ENCODE measurements around the gene SRRM1.
"Not testable (repeated sequence)": the region's sequence is repeated elsewhere in the genome, so short reads cannot be mapped to it uniquely, and the experiment has no call there.

SRRM1 gene

GRCh38 chr1:24648919-24649318, 5.8 kb downstream of the SRRM1 start:
- DNase-seq: no peak

DNA sequence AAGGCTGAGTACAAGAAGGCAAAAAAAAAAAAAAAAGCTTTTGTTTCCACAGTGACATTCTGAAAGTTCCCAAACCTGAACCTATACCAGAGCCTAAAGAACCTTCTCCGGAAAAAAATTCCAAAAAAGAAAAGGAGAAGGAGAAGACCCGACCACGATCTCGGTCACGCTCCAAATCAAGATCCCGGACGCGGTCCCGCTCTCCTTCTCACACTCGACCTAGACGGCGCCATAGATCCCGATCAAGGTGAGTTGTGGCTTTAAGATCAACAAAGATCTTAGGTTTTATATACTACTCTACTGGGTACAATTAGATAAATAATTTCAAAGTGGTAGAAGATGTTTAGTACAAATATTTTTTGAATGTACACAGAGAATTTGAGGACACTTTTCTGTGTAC, 9.3 kb downstream of the SRRM1 start:
- no peak for DNase-seq

DNA sequence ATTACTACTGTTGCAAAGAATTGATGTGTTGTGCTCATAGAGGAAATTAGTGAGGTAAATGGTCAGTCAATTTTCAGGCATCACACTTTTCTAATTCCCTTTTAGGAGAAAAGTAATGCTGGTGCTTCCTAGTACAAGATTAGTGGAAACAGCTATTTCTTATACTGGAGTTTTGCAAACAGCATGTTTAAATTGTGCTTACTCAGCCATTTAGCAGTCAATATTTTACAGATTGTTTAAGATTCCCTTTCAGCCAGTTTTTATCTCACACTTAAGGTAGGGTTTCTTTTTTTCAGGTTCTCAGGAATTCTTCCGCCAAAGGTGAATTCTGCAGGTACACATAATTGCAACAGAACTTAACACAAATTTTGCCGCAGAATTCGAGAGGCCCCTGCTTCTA, 10.9 kb downstream of the SRRM1 start:
- no peak for DNase-seq

DNA sequence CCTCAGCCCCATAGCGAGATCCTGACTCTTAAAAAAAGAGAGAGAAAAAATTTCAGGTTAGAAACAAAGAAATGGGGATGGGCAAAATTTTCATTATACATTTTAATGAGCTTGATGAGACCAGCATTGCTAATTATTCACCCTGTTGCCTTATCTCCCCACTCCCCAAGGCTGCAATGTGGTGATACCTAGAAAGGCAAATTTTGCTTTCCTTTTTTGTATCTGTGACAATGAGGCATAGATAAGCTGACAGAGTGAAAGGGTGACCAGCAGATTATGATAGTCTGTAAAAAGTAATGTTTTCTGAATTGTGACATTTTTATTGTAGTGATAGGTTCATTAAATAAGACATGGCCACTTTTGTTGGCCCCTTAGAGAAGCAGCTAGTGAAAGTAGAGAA, 12.9 kb downstream of the SRRM1 start:
- no peak for DNase-seq

GRCh38 chr1:24657781-24658180, 14.7 kb downstream of the SRRM1 start:
- no peak for DNase-seq

DNA sequence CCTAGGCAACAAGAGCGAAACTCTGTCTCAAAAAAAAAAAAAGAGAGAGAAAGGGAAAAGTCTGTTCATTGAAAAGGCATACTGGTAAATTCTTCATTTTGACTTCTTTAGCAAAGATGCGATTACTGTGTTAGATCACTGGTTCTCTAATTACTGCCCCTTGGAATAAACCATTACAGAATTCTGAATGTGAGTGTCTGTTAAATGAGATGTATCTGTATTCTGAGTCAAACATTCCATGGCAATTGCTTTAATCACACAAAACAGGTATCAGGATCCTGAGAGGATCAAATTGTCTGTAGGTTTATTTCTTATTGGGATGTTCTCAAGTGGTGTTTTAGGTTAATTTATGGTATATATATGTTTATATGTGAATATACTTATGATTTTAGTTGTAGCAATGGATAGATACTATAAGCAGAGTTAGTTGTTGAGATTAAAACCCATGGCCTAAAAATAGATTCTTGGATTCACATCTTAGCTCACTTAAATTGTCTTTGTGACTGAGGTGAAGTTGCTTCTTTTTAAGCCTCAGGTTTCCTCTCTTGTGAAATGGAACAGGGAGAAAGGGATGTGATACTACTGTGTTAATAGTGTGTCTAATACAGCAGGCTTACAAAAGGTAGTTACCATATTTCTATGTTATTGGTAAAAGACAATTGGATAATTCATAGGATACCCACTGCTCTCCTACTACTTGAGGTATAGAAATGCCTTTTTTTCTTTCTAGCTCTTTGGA, 16.2 kb downstream of the SRRM1 start:
- DNase-seq: no peak

- DNase-seq: no peak
Measured at GRCh38 chr1:24659993-24660665, 17.0 kb downstream of the SRRM1 start.

DNA sequence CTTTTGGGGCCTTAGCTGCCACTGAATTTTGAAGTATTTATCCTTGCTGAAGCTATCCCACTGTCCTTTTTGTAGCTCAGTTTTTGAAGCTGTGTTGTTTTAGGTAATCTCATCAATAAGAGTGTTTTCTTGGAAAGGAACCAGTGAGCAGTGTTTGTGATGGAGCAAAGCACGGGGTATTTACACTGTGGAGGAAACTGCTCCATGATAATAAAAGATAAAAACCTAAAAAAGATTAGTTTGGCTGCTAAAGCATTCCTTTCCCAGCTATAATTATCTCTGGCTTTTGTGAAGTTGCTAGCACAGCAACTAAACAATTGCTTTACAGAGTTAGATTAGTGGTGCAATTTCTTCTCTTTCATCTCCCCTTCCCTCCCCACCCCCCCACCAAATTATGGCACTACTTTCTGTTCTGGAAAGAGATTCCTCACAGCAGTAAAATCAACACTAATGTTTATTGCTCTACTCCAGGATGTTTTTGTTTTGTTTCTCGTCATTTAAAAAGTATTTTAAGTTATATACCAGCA, 21.5 kb downstream of the SRRM1 start:
- DNase-seq: no peak

DNA sequence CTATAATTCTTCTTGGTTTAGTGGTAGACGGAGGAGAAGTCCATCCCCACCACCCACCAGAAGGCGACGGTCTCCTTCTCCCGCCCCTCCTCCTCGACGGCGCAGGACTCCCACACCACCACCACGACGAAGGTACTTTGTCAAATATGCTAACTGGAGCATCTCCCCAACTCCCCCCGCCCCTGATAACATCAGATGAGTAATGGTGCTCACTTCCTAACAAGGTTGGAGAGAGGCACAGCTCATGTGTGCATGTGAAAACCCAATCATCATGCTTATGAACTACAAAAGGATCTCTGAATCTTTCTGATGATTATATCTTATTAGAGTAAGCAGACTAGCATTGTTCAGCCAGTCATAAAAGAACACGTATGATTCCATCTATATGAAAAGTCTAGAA, 23.7 kb downstream of the SRRM1 start:
- DNase-seq: no peak

DNA sequence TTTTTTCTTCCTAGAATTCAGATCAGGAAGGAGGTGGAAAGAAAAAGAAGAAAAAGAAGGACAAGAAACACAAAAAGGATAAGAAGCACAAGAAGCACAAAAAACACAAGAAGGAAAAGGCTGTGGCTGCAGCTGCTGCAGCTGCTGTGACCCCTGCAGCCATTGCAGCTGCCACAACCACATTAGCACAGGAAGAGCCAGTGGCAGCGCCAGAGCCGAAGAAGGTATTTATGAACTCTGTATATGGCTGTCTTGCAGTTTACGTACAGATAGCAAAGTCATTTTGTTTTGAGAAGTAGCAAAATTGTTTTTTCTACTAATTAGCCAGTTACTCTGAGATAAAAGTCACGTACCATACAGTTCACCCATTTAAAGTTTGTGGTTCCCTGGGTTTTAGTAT, 28.3 kb downstream of the SRRM1 start:
- not testable (repeated sequence) for DNase-seq

- DNase-seq: not testable (repeated sequence)
Measured at GRCh38 chr1:24672686-24673085, 29.6 kb downstream of the SRRM1 start.

- DNase-seq: no peak
Measured at GRCh38 chr1:24673341-24673740, 30.2 kb downstream of the SRRM1 start.

DNA sequence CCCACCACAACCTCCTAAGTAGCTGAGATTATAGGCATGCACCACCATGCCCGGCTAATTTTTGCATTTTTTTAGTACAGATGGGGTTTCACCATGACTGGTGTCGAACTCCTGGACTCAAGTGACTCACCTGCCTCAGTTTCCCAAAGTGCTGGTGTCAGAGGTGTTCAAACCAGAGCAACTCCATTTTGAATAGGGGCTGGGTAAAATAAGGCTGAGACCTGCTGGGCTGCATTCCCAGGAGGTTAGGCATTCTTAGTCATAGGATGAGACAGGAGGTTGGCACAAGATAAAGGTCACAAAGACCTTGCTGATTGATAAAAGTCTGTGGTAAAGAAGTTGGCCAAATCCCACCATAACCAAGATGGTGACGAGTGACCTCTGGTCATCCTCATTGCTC, 35.3 kb downstream of the SRRM1 start:
- DNase-seq: not testable (repeated sequence)

GRCh38 chr1:24679725-24680124, 36.6 kb downstream of the SRRM1 start:
- no peak for DNase-seq

DNA sequence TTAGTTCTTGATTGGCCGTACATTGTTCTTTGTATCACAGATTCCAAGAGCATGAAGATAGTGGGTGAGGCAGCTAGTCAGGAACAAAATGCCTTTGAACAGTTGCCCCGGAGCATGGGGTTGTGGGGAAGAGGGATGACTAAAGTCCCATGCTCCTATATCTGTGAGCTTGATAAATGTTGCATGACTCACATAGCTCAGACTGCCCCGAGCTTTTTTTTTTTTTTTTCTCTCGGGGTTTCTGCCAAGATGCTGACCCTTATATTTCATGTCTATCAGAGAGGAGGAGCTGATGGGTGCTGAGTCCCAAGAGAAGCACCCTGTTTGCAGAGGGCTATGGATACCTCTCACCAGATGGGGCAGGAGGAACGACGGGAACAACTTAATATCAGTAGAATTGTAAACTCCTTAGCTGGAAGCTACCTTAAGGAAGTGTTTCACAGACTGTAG, 40.6 kb downstream of the SRRM1 start:
- no peak for DNase-seq

DNA sequence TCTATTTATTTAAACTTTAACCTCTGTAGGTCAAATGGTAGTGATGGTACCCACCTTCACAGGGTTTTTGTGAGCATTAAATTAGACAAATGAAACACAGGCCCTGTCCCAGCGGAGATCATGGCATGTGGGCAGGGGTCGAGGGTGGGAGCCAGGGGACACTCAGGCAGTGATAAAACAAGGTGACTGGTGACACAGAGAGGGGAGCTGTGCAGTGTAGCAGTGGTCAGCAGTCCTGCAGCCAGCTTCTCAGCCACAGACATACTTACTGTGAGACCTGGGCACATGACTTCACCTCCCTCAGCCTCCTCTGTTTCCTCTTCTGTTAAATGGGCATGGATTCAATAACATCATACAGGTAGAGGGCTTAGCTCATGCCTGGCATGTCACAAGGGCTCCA, 44.9 kb downstream of the SRRM1 start:
- no peak for DNase-seq

DNA sequence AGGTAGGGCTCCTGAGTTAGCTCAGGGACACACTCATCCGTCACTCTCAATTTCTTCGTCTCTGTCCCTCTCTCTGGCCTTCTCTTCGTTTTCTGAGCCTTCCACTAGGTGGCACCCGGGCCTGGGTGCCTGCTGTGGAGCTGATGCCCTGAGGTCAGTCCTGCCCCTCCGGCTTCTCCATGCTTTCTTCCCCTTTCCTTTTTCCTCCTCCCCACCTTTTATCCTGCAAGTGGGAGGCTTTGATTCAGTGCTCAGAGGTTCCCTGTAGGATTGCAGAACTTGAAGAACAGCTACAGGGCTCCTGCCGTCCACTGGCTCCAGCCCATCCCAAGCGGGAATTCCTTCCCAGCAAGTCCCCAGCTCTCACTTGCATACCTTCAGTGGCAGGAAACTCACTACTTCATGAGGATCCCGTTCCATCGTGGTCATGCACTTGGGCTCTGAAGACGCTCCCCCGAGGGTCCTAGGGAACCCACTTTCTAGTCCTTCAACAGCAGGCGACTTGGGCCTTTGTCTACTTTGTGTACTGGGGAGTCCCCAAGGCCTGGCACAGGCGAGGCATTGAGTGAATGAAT, 45.6 kb downstream of the SRRM1 start:
- peak; percentile 4 to 49 (median 32) for DNase-seq

GRCh38 chr1:24691051-24691450, 47.9 kb downstream of the SRRM1 start:
- no peak for DNase-seq

DNA sequence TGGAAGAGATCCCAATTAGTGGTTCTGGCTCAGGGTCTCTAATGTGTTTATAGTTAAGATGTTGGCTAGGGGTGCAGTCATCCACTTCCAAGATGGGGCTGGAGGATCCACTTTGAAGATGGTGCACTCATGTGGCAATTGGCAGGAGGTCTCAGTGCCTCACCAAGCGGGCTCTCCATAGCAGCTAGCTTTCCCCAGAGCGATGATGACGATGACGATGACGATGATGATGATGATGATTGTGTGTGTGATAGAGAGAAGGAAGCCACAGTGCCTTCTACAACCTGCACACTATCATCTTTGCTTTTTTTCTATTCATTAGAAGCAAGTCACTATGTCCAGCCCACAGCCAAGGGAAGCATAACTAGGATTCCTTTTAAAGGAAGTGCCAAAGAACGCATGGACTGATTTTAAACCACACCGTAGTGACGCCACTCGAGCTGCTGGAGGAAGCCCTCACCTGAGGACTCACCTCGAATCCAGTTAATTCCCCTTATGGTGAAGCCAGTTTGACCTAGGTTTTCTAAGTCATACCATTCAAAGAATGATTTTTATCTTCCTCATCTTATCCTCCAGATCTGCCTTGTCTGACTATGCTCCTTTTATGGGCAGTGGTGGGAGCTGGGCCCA, 49.4 kb downstream of the SRRM1 start:
- DNase-seq: peak in 1 of 5 experiments; percentile 22

DNA sequence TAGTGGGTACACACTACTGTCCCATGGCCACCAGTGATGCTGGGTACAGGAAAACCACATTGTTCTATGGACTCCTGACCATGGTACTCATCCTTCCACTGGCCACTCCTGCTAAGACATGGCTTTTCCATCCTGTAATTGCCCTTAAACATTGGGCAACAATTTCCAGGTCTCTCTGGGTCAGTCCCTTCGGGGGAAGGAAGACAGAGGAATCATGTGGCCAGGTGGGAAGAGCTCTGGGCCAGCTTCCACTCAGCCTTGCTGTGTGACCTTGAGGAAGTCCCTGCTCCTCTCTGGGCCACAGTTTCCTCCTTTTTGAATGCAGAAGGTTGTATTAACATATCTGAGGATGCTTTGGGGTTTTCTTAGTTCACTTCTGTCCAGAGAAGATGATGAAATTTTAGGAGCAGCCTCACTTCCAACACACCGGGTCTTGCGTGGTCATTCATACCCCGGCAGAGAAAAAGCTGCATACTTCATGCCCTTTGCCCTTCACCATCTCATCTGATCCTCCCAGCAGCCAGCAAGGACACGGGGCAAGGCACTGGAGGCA, 50.8 kb downstream of the SRRM1 start:
- DNase-seq: no peak

GRCh38 chr1:24694380-24694843, 51.3 kb downstream of the SRRM1 start:
- DNase-seq: peak in 1 of 5 experiments; percentile 25

DNA sequence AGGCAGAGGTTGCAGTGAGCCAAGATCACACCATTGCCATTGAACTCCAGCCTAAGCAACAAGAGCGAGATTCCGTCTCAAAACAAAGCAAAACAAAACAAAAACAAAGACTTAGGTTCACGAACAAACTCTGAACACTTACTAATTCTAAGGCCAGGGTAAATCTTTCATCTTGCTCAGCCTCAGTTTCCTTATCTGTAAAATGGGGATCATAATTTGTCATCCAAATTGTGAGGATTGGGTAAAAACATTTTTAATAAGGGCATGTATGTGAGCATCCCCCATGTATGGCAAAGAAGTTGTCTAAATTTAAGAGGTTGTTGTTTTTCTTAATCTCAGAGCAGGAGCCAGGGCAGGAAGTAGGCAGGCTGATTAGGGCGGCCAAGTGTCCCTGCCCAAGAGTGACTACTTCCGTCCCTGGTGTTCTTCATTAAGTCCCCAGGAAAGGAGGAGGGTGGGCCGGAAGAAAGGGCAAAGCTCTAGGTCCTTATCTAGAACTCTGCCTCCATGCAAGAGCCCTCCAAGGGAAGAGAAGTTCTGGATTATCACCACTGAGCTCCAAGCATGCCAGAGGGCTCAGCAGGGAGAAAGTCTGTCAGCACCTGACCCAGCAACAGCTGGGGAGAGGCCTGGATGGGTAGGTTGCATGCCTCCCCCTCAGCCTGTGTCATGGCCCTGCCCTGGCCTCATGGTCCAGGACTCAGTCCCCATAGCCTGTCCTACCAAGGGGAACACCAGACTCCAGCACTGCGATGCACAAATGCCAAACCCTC, 52.3 kb downstream of the SRRM1 start:
- DNase-seq: peak in 1 of 5 experiments; percentile 52

All from T-helper 2 cell (primary cell).